Urinary bladder (tissue), 4 donors: ENCODE measurements around the gene VMO1. TPM values are rescaled to one million over a fixed set of nuclear protein-coding genes. Genes with fewer than 3 reads are reported as not detected.

Source experiments
- DNase-seq: peaks from one replicate; pipeline ENCODE4 v3.0.0-alpha.2; 2015; ENCODE audit errors: extremely low spot score
- H3K27ac ChIP-seq: one replicate; pipeline ENCODE4 v1.5.1; 2013; ENCODE audit warnings: low read depth, mild to moderate bottlenecking, moderate library complexity
- H3K36me3 ChIP-seq: one replicate; pipeline ENCODE4 v1.6.1; 2013; ENCODE audit warnings: mild to moderate bottlenecking, moderate library complexity; ENCODE audit not compliant: insufficient read depth
- H3K4me1 ChIP-seq: one replicate; pipeline ENCODE4 v1.6.1; 2013; ENCODE audit warnings: mild to moderate bottlenecking, moderate library complexity; ENCODE audit not compliant: insufficient read depth
- H3K4me3 ChIP-seq: one replicate; pipeline ENCODE4 v1.5.1; 2013; ENCODE audit warnings: low read depth, low read length
- WGBS: extraction: QIAGEN DNeasy Blood & Tissue Kit; methylation state at CpG from one replicate; pipeline ENCODE4 v1.1.7; 2013; 5-methylcytosine and 5-hydroxymethylcytosine counted together
- polyA plus RNA-seq: library from polyadenylated mRNA; stranded (reverse); fragments of 200-250 nt; gene quantifications from one replicate; pipeline ENCODE4 v1.2.3, GENCODE V29; 2013
- total RNA-seq: library from RNA; depleted of rRNA; stranded (reverse); fragments of >200 nt; gene quantifications from one replicate; pipeline ENCODE4 v1.2.3, GENCODE V29; 2014
- donor health status: healthy with polysubstance abuse.
- donor health status: healthy.

VMO1 gene
- total and polyA plus RNA-seq, 2 donors = 0.95 to 2.4 TPM

GRCh38 chr17:4810696-4811290 is 24.6 kb upstream of the VMO1 start:
- Histone ChIP-seq H3K36me3 (peaks cover 1% of the 10 kb centered on the region), H3K27ac (no peak overlapping the region), H3K4me3 (no peak overlapping the region), H3K4me1 (no peaks in the 10 kb centered on the region)
- 62% methylated on average over 13 of the region's 13 CpGs for WGBS
- no peak for DNase-seq

DNA sequence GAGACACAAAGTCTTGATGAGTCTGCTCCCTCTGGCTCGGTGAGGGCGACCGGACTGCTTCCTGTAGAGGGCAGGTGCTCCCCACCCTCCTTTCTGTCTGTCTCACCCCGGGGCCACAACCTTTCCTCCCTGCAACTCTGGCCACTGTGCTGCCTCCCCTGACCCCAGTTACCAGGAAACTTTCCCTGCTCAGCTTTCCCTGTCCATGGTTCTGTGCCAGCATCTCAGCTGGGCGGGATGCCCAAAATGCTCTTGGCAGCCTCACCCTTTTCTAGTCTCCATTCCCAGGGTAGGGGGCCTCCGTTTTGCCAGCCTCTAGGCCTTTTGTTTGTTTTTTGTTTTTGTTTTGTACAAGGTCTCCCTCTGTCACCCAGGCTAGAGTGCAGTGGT is 22.2 kb upstream of the VMO1 start:
- Histone ChIP-seq H3K4me1 (no peaks in the 10 kb centered on the region), H3K27ac (no peak overlapping the region), H3K36me3 (no peaks in the 10 kb centered on the region), H3K4me3 (no peak overlapping the region)
- 57% methylated on average over 6 of the region's 6 CpGs for WGBS
- no peak for DNase-seq

GRCh38 chr17:4807605-4808377 is 21.6 kb upstream of the VMO1 start:
- no peak for DNase-seq
- Histone ChIP-seq H3K27ac (no peak overlapping the region), H3K4me3 (peak overlapping the region; percentile 95), H3K4me1 (no peaks in the 10 kb centered on the region), H3K36me3 (no peaks in the 10 kb centered on the region)
- WGBS = 29% methylated on average over 32 of the region's 32 CpGs

DNA sequence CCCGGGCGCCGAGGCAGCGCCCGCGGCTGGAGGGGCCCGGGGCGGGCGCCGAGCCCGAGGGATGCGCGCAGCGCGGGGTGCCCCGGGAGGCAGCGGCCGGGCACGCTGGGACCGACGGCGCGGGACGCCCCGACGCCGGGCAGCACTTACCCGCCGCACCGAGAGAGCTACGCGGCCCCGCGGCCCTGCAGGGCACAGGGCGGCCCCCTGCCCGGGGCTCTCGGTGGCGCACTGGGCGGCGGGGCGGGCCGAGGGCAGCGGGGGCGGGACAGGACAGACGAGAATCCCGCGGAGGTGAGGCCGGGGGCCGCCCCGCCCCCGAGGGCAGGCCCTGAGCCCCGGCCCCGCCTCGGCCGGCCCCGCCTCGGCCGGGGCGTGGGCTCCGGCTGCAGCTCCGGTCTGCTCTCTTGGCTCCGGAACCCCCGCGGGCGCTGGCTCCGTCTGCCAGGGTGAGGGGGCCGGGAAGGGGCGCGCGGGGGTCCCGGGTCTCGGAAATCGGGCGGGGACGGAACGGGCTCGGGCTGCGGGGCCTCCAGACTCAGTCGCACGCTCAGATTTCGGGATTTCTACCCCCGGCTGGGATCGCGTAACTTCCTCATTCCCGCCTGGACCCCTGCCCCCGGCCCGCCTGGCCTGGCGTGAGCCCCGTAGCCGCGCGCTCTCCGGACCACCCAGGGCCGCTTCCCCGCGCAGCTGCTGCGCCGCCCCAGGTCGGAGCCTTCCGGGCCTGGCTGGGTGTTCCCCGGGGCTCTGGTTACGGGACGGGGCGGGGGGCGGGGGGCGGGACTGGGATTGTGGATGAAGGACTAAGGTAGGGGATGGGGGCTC is 20.8 kb upstream of the VMO1 start, which contains the start of gene PLD2:
PLD2 (plus strand) TSS at position 376 of the 828 bp plus-strand sequence. CDS start 621 bp downstream, outside the sequence.
- Histone ChIP-seq H3K36me3 (no peaks in the 10 kb centered on the region), H3K27ac (no peak within 1 kb of the TSS), H3K4me1 (no peaks in the 10 kb centered on the region), H3K4me3 (peak within 1 kb of the TSS; percentile 95)
- WGBS = under 1% methylated on average over 104 of the region's 106 CpGs
- no peak for DNase-seq

DNA sequence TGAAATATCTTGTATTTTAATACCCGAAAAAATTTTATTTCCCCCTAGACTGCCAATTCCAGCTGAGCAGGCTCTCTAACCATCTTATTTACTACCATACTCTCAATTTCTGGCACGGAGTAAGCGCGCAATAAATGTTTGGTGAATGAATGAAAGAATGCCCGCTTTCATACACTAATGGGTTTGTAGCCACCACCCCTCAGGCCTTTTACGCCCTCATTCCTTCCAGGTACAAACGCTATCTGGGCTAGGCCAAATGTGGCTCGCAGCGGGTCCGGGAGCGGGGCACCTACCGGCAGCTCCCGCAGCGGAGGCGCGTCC is 20.3 kb upstream of the VMO1 start:
- H3K4me3 ChIP-seq = peak overlapping the region; percentile 95
- no peak for DNase-seq
- H3K4me1 ChIP-seq = no peaks in the 10 kb centered on the region
- no peak overlapping the region for H3K27ac ChIP-seq
- no peaks in the 10 kb centered on the region for H3K36me3 ChIP-seq
- 2% methylated on average over 16 of the region's 16 CpGs for WGBS

DNA sequence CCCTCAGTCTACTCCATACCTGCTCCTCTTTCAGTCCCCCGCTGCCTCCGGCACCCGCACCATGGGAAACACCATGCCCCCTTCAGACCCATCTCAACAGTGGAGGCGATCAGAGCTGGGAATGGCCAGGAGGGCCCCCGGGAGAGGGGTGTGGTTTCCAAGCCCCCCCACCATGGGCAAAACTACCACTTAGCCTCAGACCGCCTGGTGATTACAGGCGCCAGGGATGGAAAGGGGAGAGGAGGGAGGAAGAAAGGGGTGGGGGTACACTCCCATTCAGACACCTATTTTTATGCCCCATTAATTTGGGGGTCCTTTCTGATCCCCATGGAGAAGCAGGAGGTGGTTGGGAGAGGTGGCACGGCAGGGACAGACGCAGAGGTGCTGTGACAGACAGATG is 16.1 kb upstream of the VMO1 start, which contains the start of gene C17orf114:
C17orf114 (minus strand) TSS at position 101 of the 400 bp plus-strand sequence.
- Histone ChIP-seq H3K4me3 (no peak within 1 kb of the TSS), H3K27ac (no peak within 1 kb of the TSS), H3K4me1 (no peaks in the 10 kb centered on the region), H3K36me3 (peaks cover 3% of the 10 kb centered on the region)
- 69% methylated on average over 9 of the region's 9 CpGs for WGBS
- DNase-seq = no peak

DNA sequence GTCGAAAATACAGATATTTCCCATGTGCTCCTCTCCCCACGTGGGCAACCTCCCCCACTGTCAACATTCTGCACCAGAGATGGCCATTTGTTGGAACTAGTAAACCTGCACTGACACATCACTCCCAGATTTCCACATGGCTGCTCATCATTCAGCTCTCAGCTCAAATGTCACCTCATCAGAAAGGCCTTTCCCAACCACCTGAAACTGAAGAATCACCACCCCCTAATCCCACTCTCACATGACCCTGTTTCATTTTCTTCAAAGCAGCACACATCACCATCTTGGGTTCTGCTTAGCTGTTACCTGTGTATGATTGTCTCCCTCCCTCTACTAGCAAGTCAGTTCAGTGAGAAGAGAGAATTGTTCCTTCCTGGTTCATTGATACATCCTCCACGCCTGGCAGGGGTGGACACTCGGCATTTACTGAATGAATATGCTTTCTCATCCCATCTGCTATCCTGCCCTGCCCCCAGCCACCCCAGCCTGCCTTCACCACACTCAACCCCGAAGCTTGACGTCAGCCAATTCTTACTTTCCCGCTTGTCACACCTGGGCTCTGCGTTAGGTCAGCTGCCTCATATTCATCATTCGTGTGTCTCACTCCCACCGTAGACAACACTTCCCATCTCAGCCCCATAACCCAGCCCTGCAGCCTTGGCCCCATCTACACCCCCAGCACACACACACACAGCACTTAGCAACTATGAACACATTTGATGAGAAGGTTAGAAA is 14.5 kb upstream of the VMO1 start:
- no peak overlapping the region for H3K4me3 ChIP-seq
- no peak overlapping the region for H3K27ac ChIP-seq
- WGBS = 76% methylated on average over 10 of the region's 10 CpGs
- no peak for DNase-seq
- H3K4me1 ChIP-seq = no peaks in the 10 kb centered on the region
- peaks cover 3% of the 10 kb centered on the region for H3K36me3 ChIP-seq

DNA sequence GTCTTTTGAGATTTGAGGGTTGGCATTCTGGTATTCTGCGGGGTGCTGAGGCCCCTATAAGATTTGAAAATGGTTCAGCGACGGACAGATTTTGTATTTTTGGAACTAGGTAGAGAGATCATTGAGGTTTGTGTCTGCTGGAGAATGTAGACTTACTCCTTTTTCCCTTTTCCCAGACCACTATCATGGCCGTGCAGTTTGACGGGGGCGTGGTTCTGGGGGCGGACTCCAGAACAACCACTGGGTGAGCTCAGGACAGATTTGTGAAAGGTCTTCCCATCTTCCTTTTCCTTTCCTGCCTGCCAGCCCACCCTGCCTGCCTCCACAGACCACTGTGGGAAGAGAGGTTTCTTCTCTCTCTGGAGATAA is 10.4 kb upstream of the VMO1 start:
- under 1% methylated on average over 7 of the region's 7 CpGs for WGBS
- H3K36me3 ChIP-seq = peaks cover 3% of the 10 kb centered on the region
- DNase-seq = no peak
- H3K27ac ChIP-seq = peak overlapping the region; percentile 65
- H3K4me1 ChIP-seq = no peaks in the 10 kb centered on the region
- H3K4me3 ChIP-seq = peak overlapping the region; percentile 59

- peaks cover 3% of the 10 kb centered on the region for H3K36me3 ChIP-seq
- no peak overlapping the region for H3K4me3 ChIP-seq
- no peak for DNase-seq
- H3K4me1 ChIP-seq = no peaks in the 10 kb centered on the region
- H3K27ac ChIP-seq = no peak overlapping the region
- WGBS = 96% methylated on average over 1 of the region's 1 CpG
Observed at GRCh38 chr17:4795168-4795567, 9.0 kb upstream of the VMO1 start.

- Histone ChIP-seq H3K36me3 (no peaks in the 10 kb centered on the region), H3K27ac (peak overlapping the region; percentile 94), H3K4me1 (no peaks in the 10 kb centered on the region), H3K4me3 (peak overlapping the region; percentile 57)
- 32% methylated on average over 7 of the region's 7 CpGs for WGBS
- DNase-seq = no peak
Observed at GRCh38 chr17:4790705-4791088, 4.5 kb upstream of the VMO1 start.

- H3K4me1 ChIP-seq = no peaks in the 10 kb centered on the region
- peak overlapping the region; percentile 57 for H3K4me3 ChIP-seq
- H3K36me3 ChIP-seq = no peaks in the 10 kb centered on the region
- under 1% methylated on average over 91 of the region's 91 CpGs for WGBS
- peak overlapping the region; percentile 94 for H3K27ac ChIP-seq
- DNase-seq = peak; percentile 70
Observed at GRCh38 chr17:4789951-4790704, 4.0 kb upstream of the VMO1 start.

GRCh38 chr17:4789701-4789950 is 3.5 kb upstream of the VMO1 start:
- Histone ChIP-seq H3K27ac (peak overlapping the region; percentile 94), H3K4me1 (no peaks in the 10 kb centered on the region), H3K36me3 (no peaks in the 10 kb centered on the region), H3K4me3 (peak overlapping the region; percentile 57)
- under 1% methylated on average over 25 of the region's 25 CpGs for WGBS
- no peak for DNase-seq
